HepG2 (cell line): ENCODE results near the gene RNF125.

Source experiments
- CTCF ChIP-seq: sonication (generic); formaldehyde crosslinking; IDR thresholded peaks from 2 replicates; pipeline ENCODE4 v1.5.0; 2020; ENCODE audit warnings: mild to moderate bottlenecking, missing genetic modification reagents, moderate library complexity
- HOXA7 ChIP-seq: sonication (generic); formaldehyde crosslinking; IDR thresholded peaks from 2 replicates; pipeline ENCODE4 v1.8.1; 2022; ENCODE audit warnings: mild to moderate bottlenecking, missing genetic modification reagents, moderate library complexity
- KAT8 ChIP-seq: IDR thresholded peaks from 2 replicates; pipeline ENCODE4 v1.6.1; 2016; ENCODE audit warnings: missing genetic modification reagents, missing compliant biosample characterization
- MIER3 ChIP-seq: IDR thresholded peaks from 2 replicates; pipeline ENCODE4 v1.6.1; 2016; ENCODE audit warnings: missing compliant biosample characterization, borderline replicate concordance
- POLR2A ChIP-seq, 2 experiments: IDR thresholded peaks; 2 replicates each; pipeline ENCODE4 v1.6.1; 2011; ENCODE audit warnings: low read depth in 2 of 2, low read length in 2 of 2, mild to moderate bottlenecking in 1 of 2, moderate library complexity in 1 of 2; ENCODE audit not compliant: insufficient read depth in 1 of 2
- RFX5 ChIP-seq: IDR thresholded peaks from 2 replicates; pipeline ENCODE4 v1.6.1; 2011; ENCODE audit warnings: low read depth, low read length, improper control_type of control experiment
- YY1 ChIP-seq: IDR thresholded peaks from 2 replicates; pipeline ENCODE4 v1.6.1; 2011; ENCODE audit warnings: low read length, low read depth, moderate library complexity, mild to moderate bottlenecking; ENCODE audit not compliant: insufficient read depth, insufficient replicate concordance
- ZNF253 ChIP-seq: sonication (generic); formaldehyde crosslinking; IDR thresholded peaks from 2 replicates; pipeline ENCODE4 v1.8.0; 2022; ENCODE audit warnings: mild to moderate bottlenecking, missing genetic modification reagents, borderline replicate concordance
- ZNF496 ChIP-seq: sonication (generic); formaldehyde crosslinking; IDR thresholded peaks from 2 replicates; pipeline ENCODE4 v1.8.1; 2023; ENCODE audit warnings: mild to moderate bottlenecking, moderate library complexity, missing genetic modification reagents; ENCODE audit not compliant: insufficient replicate concordance
- ZNF646 ChIP-seq: sonication (generic); formaldehyde crosslinking; IDR thresholded peaks from 2 replicates; pipeline ENCODE4 v1.9.0; 2021; ENCODE audit warnings: mild to moderate bottlenecking, missing genetic modification reagents

- TF ChIP-seq CTCF (CRISPR knock-in tag): no peak
- no peak for TF ChIP-seq HOXA7 (CRISPR knock-in tag)
- TF ChIP-seq ZNF496 (CRISPR knock-in tag): no peak
- TF ChIP-seq RFX5: no peak
- no peak for TF ChIP-seq KAT8 (CRISPR knock-in tag)
- TF ChIP-seq POLR2A (IDR thresholded peaks at IDR 0.05; ENCODE audit: insufficient read depth in 1 of 2, low read depth in 2 of 2, low read length in 2 of 2): no peak
- TF ChIP-seq MIER3: no peak
- no peak for TF ChIP-seq YY1
- TF ChIP-seq ZNF646: no peak
- no peak for TF ChIP-seq ZNF253 (CRISPR knock-in tag)
Measured at GRCh38 chr18:31979714-31980113, 38.9 kb upstream of the RNF125 start.
